Hepatocyte (in vitro differentiated cells): ENCODE measurements around the gene RACK1. TPM values are rescaled to one million over a fixed set of nuclear protein-coding genes. Genes with fewer than 3 reads are reported as not detected.
A peak's percentile ranks its signal among the peaks of the same experiment; 100 is the strongest.

ENCODE experiments used
- DNase-seq: peaks from one replicate; pipeline ENCODE4 v3.0.0-alpha.2; 2016; ENCODE audit warnings: low spot score
- H2AFZ ChIP-seq: fragments of 200-600 bp; sonication (generic); 2 replicates; pipeline ENCODE4 v1.6.0; 2016; ENCODE audit warnings: antibody characterized with exemption, mild to moderate bottlenecking
- H3K27ac ChIP-seq: fragments of 200-600 bp; sonication (generic); 2 replicates; pipeline ENCODE4 v1.5.1; 2016; ENCODE audit warnings: mild to moderate bottlenecking
- H3K27me3 ChIP-seq: fragments of 200-600 bp; sonication (generic); 2 replicates; pipeline ENCODE4 v1.6.1; 2016
- H3K36me3 ChIP-seq: fragments of 200-600 bp; sonication (generic); replicated peaks from 2 replicates; pipeline ENCODE4 v1.5.1; 2016; ENCODE audit warnings: low read depth; ENCODE audit not compliant: insufficient read depth
- H3K4me1 ChIP-seq: fragments of 200-600 bp; sonication (generic); 2 replicates; pipeline ENCODE4 v1.5.1; 2016; ENCODE audit warnings: mild to moderate bottlenecking, moderate library complexity; ENCODE audit not compliant: insufficient read depth
- H3K4me2 ChIP-seq: fragments of 200-600 bp; sonication (generic); 2 replicates; pipeline ENCODE4 v1.6.0; 2016
- H3K4me3 ChIP-seq: fragments of 200-600 bp; sonication (generic); 2 replicates; pipeline ENCODE4 v1.5.1; 2016; ENCODE audit warnings: mild to moderate bottlenecking
- H3K79me2 ChIP-seq: fragments of 200-600 bp; sonication (generic); 2 replicates; pipeline ENCODE4 v1.6.0; 2017; ENCODE audit warnings: mild to moderate bottlenecking
- H3K9me2 ChIP-seq: fragments of 200-600 bp; sonication (generic); replicated peaks from 2 replicates; pipeline ENCODE4 v1.6.0; 2017; ENCODE audit warnings: mild to moderate bottlenecking; ENCODE audit not compliant: insufficient read depth
- H3K9me3 ChIP-seq: fragments of 200-600 bp; sonication (generic); 2 replicates; pipeline ENCODE4 v1.5.1; 2016; ENCODE audit warnings: low read depth, mild to moderate bottlenecking
- H4K20me1 ChIP-seq: fragments of 200-600 bp; sonication (generic); 2 replicates; pipeline ENCODE4 v1.6.0; 2016; ENCODE audit warnings: mild to moderate bottlenecking; ENCODE audit not compliant: insufficient read depth, poor library complexity, severe bottlenecking
- CTCF ChIP-seq: fragments of 200-600 bp; sonication (generic); IDR thresholded peaks from 2 replicates; pipeline ENCODE4 v1.5.1; 2016; ENCODE audit warnings: antibody characterized with exemption, mild to moderate bottlenecking; ENCODE audit not compliant: poor library complexity
- EZH2 ChIP-seq: fragments of 200-600 bp; sonication (generic); IDR thresholded peaks from 2 replicates; pipeline ENCODE4 v1.6.1; 2016; ENCODE audit warnings: antibody characterized with exemption, mild to moderate bottlenecking, borderline replicate concordance
- EZH2phosphoT487 ChIP-seq: fragments of 200-600 bp; sonication (generic); IDR thresholded peaks from one replicate; pipeline ENCODE4 v1.6.1; 2018; ENCODE audit warnings: antibody characterized with exemption, mild to moderate bottlenecking, low read depth, moderate library complexity; ENCODE audit not compliant: unreplicated experiment, severe bottlenecking
- WGBS: methylation state at CpG from one replicate; pipeline ENCODE4 v1.1.6; 2016; ENCODE audit warnings: low lambda C conversion rate; ENCODE audit errors: missing lambda C conversion rate; 5-methylcytosine and 5-hydroxymethylcytosine counted together
- polyA plus RNA-seq: library from polyadenylated mRNA; unstranded; fragments of >200 nt; fragmentation: Nextera tagmentation; extraction: Ambion mirVana; gene quantifications from 2 replicates; pipeline ENCODE4 v1.2.1, GENCODE V29; 2016
- total RNA-seq: library from RNA; depleted of rRNA; stranded (reverse); fragments of >200 nt; gene quantifications from 2 replicates; pipeline ENCODE4 v1.2.3, GENCODE V29; 2014

Gene RACK1
- total and polyA plus RNA-seq, 2 experiments from 2014 or later, result 680 to 2,199 TPM

- peak within 1 kb of the TSS; percentile 53 for H3K4me3 ChIP-seq
- H3K27me3 ChIP-seq, result peaks cover 30% of the 10 kb centered on the region
- no peaks in the 10 kb centered on the region for H3K79me2 ChIP-seq
- no peak for TF ChIP-seq EZH2phosphoT487
- TF ChIP-seq CTCF, result no peak
- no peak for TF ChIP-seq EZH2
- H3K4me1 ChIP-seq, result peaks cover 20% of the 10 kb centered on the region
- no peaks in the 10 kb centered on the region for H3K36me3 ChIP-seq
- no peak within 1 kb of the TSS for H3K27ac ChIP-seq
- peak within 1 kb of the TSS; percentile 62 for H2AFZ ChIP-seq
- H3K9me3 ChIP-seq, result no peaks in the 10 kb centered on the region
- peak; percentile 50 for DNase-seq
- no peaks in the 10 kb centered on the region for H4K20me1 ChIP-seq
- 2% methylated on average over 73 of the region's 94 CpGs for WGBS
- peak within 1 kb of the TSS; percentile 100 for H3K4me2 ChIP-seq
- H3K9me2 ChIP-seq, result no peaks in the 10 kb centered on the region
These were observed 38.6 kb downstream of the RACK1 start, which contains the start of gene TRIM7 for GRCh38 chr5:181204826-181205760. Gene TRIM7, minus strand, starts transcription at chr5:181205196. Its CDS starts 86 bp downstream, at chr5:181205110.

- no peak overlapping the region for H3K27ac ChIP-seq
- peaks cover 30% of the 10 kb centered on the region for H3K27me3 ChIP-seq
- no peaks in the 10 kb centered on the region for H4K20me1 ChIP-seq
- WGBS, result 3% methylated on average over 28 of the region's 67 CpGs
- no peaks in the 10 kb centered on the region for H3K79me2 ChIP-seq
- DNase-seq, result no peak
- H3K36me3 ChIP-seq, result no peaks in the 10 kb centered on the region
- TF ChIP-seq CTCF (no peak), EZH2 (no peak), EZH2phosphoT487 (no peak)
- peak overlapping the region; percentile 100 for H3K4me2 ChIP-seq
- peak overlapping the region; percentile 53 for H3K4me3 ChIP-seq
- H3K4me1 ChIP-seq, result peaks cover 20% of the 10 kb centered on the region
- no peaks in the 10 kb centered on the region for H3K9me2 ChIP-seq
- H3K9me3 ChIP-seq, result no peaks in the 10 kb centered on the region
- H2AFZ ChIP-seq, result peak overlapping the region; percentile 62
These were observed 39.4 kb downstream of the RACK1 start for GRCh38 chr5:181204113-181204825.

GRCh38 chr5:181203777-181204112, 40.0 kb downstream of the RACK1 start:
- Histone ChIP-seq H3K4me1 (peaks cover 20% of the 10 kb centered on the region), H3K9me2 (no peaks in the 10 kb centered on the region), H4K20me1 (no peaks in the 10 kb centered on the region), H3K4me3 (peak overlapping the region; percentile 53), H3K36me3 (no peaks in the 10 kb centered on the region), H3K79me2 (no peaks in the 10 kb centered on the region), H3K27ac (no peak overlapping the region), H3K4me2 (peak overlapping the region; percentile 100), H2AFZ (peak overlapping the region; percentile 62), H3K27me3 (peaks cover 30% of the 10 kb centered on the region), H3K9me3 (no peaks in the 10 kb centered on the region)
- TF ChIP-seq CTCF (no peak), EZH2phosphoT487 (no peak), EZH2 (no peak)
- WGBS, result 17% methylated on average over 11 of the region's 17 CpGs
- DNase-seq, result no peak
